ENCODE results near the gene METTL26.

METTL26 gene

GRCh38 chr16:637081-638018 lies 1.2 kb upstream of the METTL26 start:
- ChIA-PET POLR2A (interaction anchor here (0.6 to 1.5 kb wide), 5 partner anchors 10 to 110 kb away, joined by 3 to 5 read pairs (median 4); partner anchors contain the start of genes CAPN15 and WDR90), CTCF (interaction anchor here (0.9 to 1.6 kb wide), 3 partner anchors 11 to 30 kb away, joined by 3 to 5 read pairs (median 3); no protein-coding TSS in a partner anchor)
- DNase-seq (ENCODE audit: low read depth, low spot score): no peak
- TF ChIP-seq CTCF (IDR thresholded peaks at IDR 0.05; ENCODE audit: insufficient read depth, low read length, missing control alignments): no peak
- H3K4me3 ChIP-seq (ENCODE audit: low read depth, low read length): peak overlapping the region; percentile 92

GRCh38 chr16:635573-636205 lies 416 bp downstream of the METTL26 start:
- TF ChIP-seq CTCF (IDR thresholded peaks at IDR 0.05; ENCODE audit: insufficient read depth, low read length, missing control alignments): no peak
- no peak for DNase-seq (ENCODE audit: low read depth, low spot score)
- H3K4me3 ChIP-seq (ENCODE audit: low read depth, low read length): peak overlapping the region; percentile 92
- ChIA-PET CTCF (no interaction called here), POLR2A (interaction anchor here (0.7 to 1.5 kb wide), 3 partner anchors 12 to 108 kb away, joined by 3 to 5 read pairs (median 3); partner anchors contain the start of gene CAPN15)

- no peak for TF ChIP-seq CTCF (IDR thresholded peaks at IDR 0.05; ENCODE audit: insufficient read depth, low read length, missing control alignments)
- POLR2A ChIA-PET: no interaction called here
- CTCF ChIA-PET: no interaction called here
- DNase-seq (ENCODE audit: low read depth, low spot score): no peak
- H3K4me3 ChIP-seq (ENCODE audit: low read depth, low read length): peak overlapping the region; percentile 92
Observed at GRCh38 chr16:634996-635395, 1.1 kb downstream of the METTL26 start.

GRCh38 chr16:634051-634670 lies 1.9 kb downstream of the METTL26 start:
- H3K4me3 ChIP-seq (ENCODE audit: low read depth, low read length): no peak overlapping the region
- TF ChIP-seq CTCF (IDR thresholded peaks at IDR 0.05; ENCODE audit: insufficient read depth, low read length, missing control alignments): no peak
- no peak for DNase-seq (ENCODE audit: low read depth, low spot score)
- POLR2A ChIA-PET: interaction anchor here (0.6 kb wide), 1 partner anchor 399 kb away, joined by 3 read pairs; no protein-coding TSS in a partner anchor
- CTCF ChIA-PET: no interaction called here

- POLR2A ChIA-PET: interaction anchor here (0.6 kb wide), 1 partner anchor 398 kb away, joined by 3 read pairs; no protein-coding TSS in a partner anchor
- CTCF ChIA-PET: no interaction called here
Observed at GRCh38 chr16:633336-634050, 2.6 kb downstream of the METTL26 start.

More at GRCh38 chr16:633336-634050, 2.6 kb downstream of the METTL26 start:
- DNase-seq (ENCODE audit: low read depth, low spot score): no peak
- TF ChIP-seq CTCF (IDR thresholded peaks at IDR 0.05; ENCODE audit: insufficient read depth, low read length, missing control alignments): no peak
- H3K4me3 ChIP-seq (ENCODE audit: low read depth, low read length): no peak overlapping the region
